ENCODE measurements around the gene F2RL1.
"Not testable (repeated sequence)": the region's sequence is repeated elsewhere in the genome, so short reads cannot be mapped to it uniquely, and the experiment has no call there.

F2RL1 gene

DNA sequence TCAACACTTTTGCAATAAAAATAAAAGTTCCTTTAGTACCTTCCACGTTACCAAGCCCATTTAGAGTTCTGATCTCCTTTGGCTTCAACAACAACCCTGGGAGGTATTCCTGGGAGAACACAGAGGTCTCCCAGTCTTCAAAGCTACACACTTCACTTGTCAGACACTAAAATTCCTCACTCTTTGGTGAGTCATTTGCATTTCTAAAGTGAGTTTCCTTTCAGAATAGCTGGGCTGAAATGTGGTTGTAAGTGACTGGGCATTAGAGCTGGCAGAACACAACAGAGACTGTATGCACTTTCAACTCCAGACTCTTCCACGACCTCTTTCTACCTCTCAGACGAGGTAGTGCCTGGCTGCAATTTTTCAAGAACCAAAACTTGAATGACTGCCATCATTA is 11.5 kb upstream of the F2RL1 start:
- no peak for DNase-seq

GRCh38 chr5:76808141-76808691 is 10.6 kb upstream of the F2RL1 start:
- DNase-seq (no peak), ATAC-seq (no peak)

More for the DNA sequence above, 11.5 kb upstream of the F2RL1 start:
- no peak for ATAC-seq

DNA sequence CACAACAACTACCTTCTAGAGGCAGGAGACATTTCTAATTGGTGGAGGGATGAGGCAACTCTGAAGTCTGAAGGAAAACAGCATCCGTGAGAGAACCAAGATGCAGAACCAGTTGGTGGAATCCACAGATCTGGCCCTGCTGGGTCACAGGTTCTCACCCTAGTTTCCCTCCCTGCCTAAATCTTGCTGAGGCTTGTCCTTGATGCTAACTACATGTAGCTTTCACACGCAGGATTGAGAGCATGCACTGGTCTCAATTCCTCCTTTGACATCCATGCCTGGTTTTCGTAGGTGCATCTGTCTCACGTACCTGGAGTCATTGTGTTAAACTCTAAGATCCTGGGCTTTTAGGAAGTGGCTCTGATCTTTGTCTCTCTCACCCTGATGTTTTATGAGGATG is 9.7 kb upstream of the F2RL1 start:
- ATAC-seq, result no peak
- DNase-seq, result no peak

- ATAC-seq, result no peak
- DNase-seq, result no peak
These were observed 8.6 kb upstream of the F2RL1 start for GRCh38 chr5:76810236-76810635.

DNA sequence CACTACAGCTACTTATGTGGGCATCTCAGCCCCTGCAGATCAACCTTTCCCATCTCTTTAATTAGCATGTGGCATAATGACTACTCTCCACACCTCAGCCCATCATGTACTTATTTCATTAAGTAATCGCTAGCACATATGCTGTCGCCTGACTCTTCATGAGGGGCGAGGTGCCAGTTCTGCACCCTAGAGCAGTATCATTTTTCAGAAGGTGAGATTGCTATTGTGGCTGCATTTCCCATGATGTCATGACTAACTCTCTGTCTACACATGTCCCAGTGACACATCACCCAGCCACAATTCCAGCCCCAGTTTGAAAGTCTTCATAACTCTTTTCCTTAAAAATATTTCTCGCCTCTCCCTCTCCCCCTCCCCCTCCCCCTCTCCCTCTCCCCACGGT is 7.6 kb upstream of the F2RL1 start:
- DNase-seq, result no peak

GRCh38 chr5:76812209-76812608 is 6.6 kb upstream of the F2RL1 start:
- DNase-seq, ATAC-seq: not testable (repeated sequence)

More for the DNA sequence above, 7.6 kb upstream of the F2RL1 start:
- ATAC-seq, result peak; percentile 23

- ATAC-seq, result no peak
- DNase-seq, result no peak
These were observed 4.8 kb upstream of the F2RL1 start for GRCh38 chr5:76813982-76814562.

GRCh38 chr5:76816110-76816831 is 2.6 kb upstream of the F2RL1 start:
- DNase-seq (no peak), ATAC-seq (no peak)

- DNase-seq (no peak), ATAC-seq (no peak)
These were observed 1.2 kb downstream of the F2RL1 start for GRCh38 chr5:76819851-76820525.

DNA sequence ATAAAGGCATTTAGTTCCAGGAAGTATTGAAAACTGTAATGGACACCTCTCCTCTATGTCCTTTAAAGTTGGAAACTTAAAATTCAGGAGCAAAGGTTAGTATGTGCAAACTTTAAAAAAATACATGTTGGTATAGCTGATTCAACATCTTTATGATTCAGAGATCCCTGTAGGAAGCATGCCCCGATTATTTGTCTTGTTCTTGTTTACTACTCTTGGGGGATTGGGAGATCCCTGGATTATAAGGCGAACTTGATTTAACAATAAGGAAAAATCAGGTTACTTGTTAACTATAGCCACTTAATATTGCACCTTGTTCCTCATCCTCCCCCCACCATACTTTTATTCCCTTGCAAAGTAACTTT is 1.7 kb downstream of the F2RL1 start:
- ATAC-seq (no peak), DNase-seq (no peak)

DNA sequence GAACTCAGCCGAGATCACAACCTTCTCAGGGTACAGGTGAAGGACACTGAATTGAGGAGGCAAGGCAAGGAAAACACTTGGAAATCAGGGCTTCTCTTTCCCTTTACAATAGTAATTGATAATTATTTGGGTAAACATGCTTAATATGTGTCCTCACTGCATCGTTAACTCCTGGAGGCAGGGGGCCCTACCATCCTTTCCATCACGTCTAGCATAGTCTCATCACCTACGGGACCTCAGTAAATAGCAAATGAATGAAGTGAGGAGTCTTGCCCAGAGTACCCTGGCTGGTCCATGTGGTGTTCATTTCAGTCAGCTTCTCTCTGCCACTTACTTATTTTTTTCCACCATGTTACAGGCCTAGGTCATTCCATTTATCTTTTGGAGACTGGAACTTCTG is 2.3 kb downstream of the F2RL1 start:
- DNase-seq, result no peak
- ATAC-seq, result no peak

- not testable (repeated sequence) for DNase-seq, ATAC-seq
These were observed 3.4 kb downstream of the F2RL1 start for GRCh38 chr5:76822105-76822731.

GRCh38 chr5:76826416-76826815 is 7.6 kb downstream of the F2RL1 start:
- ATAC-seq, DNase-seq: not testable (repeated sequence)

GRCh38 chr5:76831110-76831452 is 12.3 kb downstream of the F2RL1 start:
- peak; percentile 65 for ATAC-seq
- peak; percentile 36 for DNase-seq

DNA sequence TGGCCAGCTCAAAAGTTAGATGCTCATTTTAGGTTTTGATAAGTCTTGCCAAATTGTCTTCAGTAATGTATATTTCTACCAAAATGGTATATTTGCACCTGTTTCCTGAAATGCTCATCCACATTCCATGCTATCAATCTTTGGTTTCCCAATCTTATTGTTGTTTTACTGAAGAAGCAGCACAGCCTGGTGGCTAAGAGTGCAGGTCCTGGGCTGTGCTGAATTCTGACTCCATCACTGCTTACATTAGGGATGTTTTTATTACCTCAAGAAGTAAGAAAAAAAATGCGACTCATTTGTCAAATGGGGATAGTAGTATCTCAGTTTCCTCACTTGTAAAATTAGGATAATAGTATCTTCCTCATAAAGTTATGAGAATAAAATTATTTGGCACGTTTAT is 17.4 kb downstream of the F2RL1 start:
- DNase-seq (no peak), ATAC-seq (no peak)

DNA sequence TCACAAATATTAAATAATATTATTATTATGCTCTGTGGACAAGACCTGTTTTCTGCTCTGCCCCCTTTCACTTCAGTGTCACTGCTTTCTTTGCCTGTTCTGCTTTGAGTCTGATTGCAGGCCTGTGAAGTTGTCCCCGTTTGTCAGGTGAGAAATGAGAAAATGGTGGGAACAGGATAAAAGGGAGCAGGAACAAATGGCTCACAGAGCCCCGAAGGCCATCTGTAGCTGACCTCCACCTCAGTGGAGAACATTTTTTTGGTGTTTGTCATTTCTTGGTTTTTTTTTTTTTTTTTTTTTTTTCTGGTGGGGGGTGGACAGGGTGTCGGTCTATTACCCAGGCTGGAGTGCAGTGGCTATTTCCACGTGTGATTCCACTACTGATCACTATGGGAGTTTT is 17.8 kb downstream of the F2RL1 start:
- no peak for DNase-seq
- ATAC-seq, result no peak

GRCh38 chr5:76838481-76839261 is 19.8 kb downstream of the F2RL1 start:
- ATAC-seq (no peak), DNase-seq (no peak)

- no peak for ATAC-seq
- DNase-seq, result no peak
These were observed 22.5 kb downstream of the F2RL1 start for GRCh38 chr5:76841361-76841760.

DNA sequence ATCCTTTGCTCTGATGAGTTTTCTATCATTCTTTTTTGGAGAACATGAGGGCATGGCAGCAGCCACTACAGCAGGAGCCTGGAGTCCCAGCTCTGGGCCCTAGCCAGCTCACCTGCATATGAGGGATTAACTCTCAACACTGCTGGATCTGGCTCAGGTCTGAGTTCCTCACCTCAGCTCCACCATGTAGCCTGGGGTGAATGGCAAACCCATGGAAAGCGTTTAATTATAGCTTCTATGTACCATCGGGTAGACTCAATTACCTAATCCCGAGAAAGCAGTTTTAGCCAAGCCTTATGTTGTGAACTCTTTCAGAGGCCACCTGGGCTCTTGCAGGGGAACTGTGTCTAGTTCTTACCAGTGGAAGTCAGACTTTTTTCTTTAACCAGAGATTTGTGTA is 27.1 kb downstream of the F2RL1 start:
- DNase-seq (no peak), ATAC-seq (no peak)

DNA sequence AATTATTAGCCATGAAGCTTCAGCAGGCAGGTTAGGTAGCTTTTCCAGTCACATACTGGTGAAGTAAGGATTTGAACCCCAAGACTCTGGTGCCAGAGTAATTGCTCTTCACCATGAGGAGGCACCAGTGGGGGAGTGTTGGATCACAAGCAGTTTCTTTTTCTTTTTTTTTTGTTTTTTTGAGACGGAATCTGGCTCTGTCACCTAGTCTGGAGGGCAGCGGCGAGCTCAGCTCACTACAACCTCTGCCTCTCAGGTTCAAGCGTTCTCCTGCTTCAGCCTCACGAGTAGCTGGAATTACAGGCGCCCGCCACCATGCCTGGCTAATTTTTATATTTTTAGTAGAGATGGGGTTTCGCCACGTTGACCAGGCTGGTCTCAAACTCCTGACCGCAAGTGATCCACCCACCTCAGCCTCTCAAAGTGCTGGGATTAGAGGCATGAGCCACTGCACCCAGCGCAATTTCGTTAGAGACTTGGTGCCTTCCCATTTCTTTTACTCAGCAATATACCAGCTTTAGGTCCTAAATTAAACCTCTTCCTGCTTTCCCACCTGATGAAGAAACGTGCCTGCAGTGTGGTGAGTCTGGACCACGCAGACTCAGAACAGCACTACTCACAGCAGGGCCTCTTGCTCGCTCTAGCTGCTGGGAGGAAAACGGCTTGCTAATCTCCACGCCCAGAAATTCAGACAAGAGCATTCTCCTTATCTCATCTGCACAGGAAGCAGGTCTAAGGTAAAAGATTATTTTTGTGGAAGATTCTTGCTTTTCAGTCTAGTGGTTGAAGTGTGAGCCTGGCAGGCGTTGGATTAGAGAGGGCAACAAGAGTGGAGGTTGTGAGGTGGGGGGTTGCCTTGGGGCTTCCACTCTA is 30.8 kb downstream of the F2RL1 start, which contains the start of gene S100Z:
Gene S100Z (plus strand): TSS at position 596 of the 873 bp plus-strand sequence. CDS start 25,346 bp downstream, outside the sequence.
- peak; percentile 26 for DNase-seq
- peak; percentile 75 for ATAC-seq

All from stimulated activated naive CD8-positive, alpha-beta T cell treated with anti-CD3 and anti-CD28 coated beads, Interleukin-15, Interleukin-2, amounts not matched to agents 100 U/mL and 50 U/mL, for 24 hours (primary cell).